GM18951 (cell line): ENCODE data around the gene LMF2.

Source experiments
- POLR2A ChIP-seq: IDR thresholded peaks from 4 replicates; pipeline ENCODE4 v1.6.1; 2011; ENCODE audit warnings: mild to moderate bottlenecking; ENCODE audit not compliant: insufficient read length, insufficient read depth; ENCODE audit errors: extremely low read depth
- in situ Hi-C: fragments of 300-500 bp; cut with MboI; formaldehyde crosslinking; loops from one replicate; pipeline ENCODE4 v1.12.0; 2022; ENCODE audit warnings: low sequenced_read_pairs, mixed read lengths, inconsistent platforms; ENCODE audit not compliant: unreplicated experiment

The LMF2 gene

GRCh38 chr22:50463188-50463900 is 44.2 kb downstream of the LMF2 start:
- TF ChIP-seq POLR2A, result no peak
- in situ Hi-C loops, result no loop called here

DNA sequence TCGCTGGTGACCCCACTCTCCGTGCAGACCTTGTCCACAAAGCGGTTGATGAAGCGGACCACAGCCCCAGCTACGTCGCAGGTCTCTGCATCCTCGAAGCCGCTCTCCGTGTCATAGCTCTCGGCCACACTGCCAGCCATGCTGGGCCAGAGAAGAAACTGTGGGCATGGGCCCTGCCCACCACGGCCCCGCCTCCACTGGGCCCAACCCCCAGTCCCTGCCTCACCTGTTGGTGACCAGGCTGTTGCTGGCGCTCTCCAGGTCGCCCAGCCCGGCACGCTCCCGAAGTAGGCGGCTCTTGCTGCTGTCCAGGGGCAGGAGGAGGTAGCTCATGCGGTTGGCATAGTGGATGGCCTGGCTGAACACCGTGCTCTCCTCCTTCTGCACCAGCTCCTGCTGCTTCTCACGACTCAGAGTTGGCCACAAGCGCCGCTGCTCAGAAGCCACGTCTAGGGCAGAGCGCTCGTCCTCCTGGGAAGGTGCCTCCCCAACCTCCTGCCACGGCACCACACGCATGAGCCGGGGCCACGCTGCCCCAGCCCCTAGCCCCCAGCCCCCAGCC is 45.4 kb downstream of the LMF2 start:
- no peak for TF ChIP-seq POLR2A
- in situ Hi-C loops, result no loop called here

GRCh38 chr22:50461536-50461935 is 46.0 kb downstream of the LMF2 start:
- TF ChIP-seq POLR2A, result no peak
- in situ Hi-C loops, result no loop called here

DNA sequence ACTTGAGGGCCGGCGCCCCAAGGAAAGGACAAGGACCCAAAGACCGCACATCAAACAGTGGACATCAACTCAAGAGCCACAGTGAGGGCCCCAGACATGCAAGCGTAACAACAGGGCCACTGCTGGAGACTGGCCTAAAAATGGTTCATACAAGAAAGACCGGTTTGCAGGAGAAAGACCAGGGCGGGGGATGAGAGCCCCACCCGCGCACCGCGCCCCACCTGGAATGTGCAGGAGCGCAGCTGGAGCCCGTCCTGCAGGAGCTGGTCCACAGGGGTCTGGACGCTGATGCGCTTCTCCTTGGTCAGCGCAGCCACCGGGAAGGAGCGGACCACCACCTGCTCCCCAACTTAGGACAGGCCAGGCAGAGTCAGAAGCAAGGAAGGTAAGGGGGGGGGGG is 46.6 kb downstream of the LMF2 start:
- in situ Hi-C loops, result no loop called here

GRCh38 chr22:50459496-50460140 is 47.9 kb downstream of the LMF2 start:
- TF ChIP-seq POLR2A, result no peak
- in situ Hi-C loops, result no loop called here

More for the DNA sequence above, 46.6 kb downstream of the LMF2 start:
- TF ChIP-seq POLR2A, result no peak

DNA sequence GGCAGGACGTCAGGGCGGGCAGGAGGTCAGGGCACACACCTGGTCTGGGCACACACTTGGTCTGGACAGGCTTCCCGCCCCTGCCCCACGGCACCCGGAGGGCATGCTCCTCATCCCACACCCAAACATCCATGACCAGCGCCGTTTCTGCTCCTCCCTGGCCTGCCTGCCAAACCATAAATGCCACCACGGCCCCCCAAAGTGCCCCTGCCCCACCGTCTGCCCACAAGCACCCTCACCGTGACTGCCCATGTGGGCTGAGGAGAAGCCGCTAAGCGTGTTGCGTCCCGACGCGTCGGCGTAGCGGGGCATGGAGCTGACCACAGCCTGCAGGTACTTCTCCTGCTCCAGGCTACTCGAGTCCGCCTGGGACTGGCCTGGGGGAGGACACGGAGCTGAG is 48.5 kb downstream of the LMF2 start:
- no peak for TF ChIP-seq POLR2A
- in situ Hi-C loops, result no loop called here

- no peak for TF ChIP-seq POLR2A
- in situ Hi-C loops, result no loop called here
These were observed 50.9 kb downstream of the LMF2 start for GRCh38 chr22:50456466-50457234.

DNA sequence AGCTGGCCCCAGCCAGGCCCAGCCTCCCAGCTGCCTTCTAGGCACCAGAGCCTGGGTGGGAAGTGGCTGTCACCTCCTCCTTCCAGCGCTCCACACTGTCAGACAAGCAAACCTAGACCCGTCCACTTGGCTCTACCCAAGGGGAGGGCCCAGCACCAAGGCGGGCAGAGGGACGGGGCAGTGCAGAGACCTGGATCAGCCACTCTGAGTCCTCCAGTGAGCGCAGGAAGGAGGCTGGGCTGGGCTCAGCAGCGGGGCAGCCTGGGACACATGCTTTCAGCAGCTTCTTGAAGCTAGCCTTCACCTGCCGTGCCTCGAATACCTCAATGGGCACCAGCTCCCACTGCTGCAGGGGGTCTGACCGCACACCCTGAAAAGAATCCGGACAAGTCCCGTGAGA is 51.5 kb downstream of the LMF2 start:
- in situ Hi-C loops, result no loop called here
- no peak for TF ChIP-seq POLR2A

- in situ Hi-C loops, result no loop called here
- TF ChIP-seq POLR2A, result no peak
These were observed 52.3 kb downstream of the LMF2 start for GRCh38 chr22:50455201-50455600.

GRCh38 chr22:50454556-50455075 is 52.9 kb downstream of the LMF2 start:
- in situ Hi-C loops, result no loop called here
- no peak for TF ChIP-seq POLR2A
